Neutrophil (primary cell): ENCODE measurements around the gene METTL23.

Experiments used
- H3K27ac ChIP-seq: fragments of 200-600 bp; sonication (generic); 2 replicates; pipeline ENCODE4 v1.5.1; 2016; ENCODE audit warnings: mild to moderate bottlenecking, moderate library complexity
- H3K27me3 ChIP-seq: fragments of 200-600 bp; sonication (generic); 2 replicates; pipeline ENCODE4 v1.6.0; 2016; ENCODE audit warnings: mild to moderate bottlenecking
- H3K36me3 ChIP-seq: fragments of 200-600 bp; sonication (generic); 2 replicates; pipeline ENCODE4 v1.5.1; 2017
- H3K4me1 ChIP-seq, 2 experiments: fragments of 200-600 bp in 1 of 2; sonication (generic) in 1 of 2; 1 replicate in 1 of 2; 2 replicates in 1 of 2; pipeline versions ENCODE4 v1.5.1 to v1.6.1; 2013 to 2016; ENCODE audit warnings: low read depth in 1 of 2, low read length in 1 of 2, mild to moderate bottlenecking in 1 of 2, moderate library complexity in 1 of 2; ENCODE audit not compliant: control insufficient read depth in 1 of 2, insufficient read depth in 1 of 2
- H3K4me3 ChIP-seq, 2 experiments: fragments of 200-600 bp in 1 of 2; sonication (generic) in 1 of 2; 1 replicate in 1 of 2; 2 replicates in 1 of 2; pipeline ENCODE4 v1.5.1; 2013 to 2016; ENCODE audit warnings: low read depth in 1 of 2, low read length in 1 of 2, mild to moderate bottlenecking in 1 of 2, moderate library complexity in 1 of 2
- H3K9me3 ChIP-seq: fragments of 200-600 bp; sonication (generic); 2 replicates; pipeline ENCODE4 v1.5.1; 2016
- TF ChIP-seq, protein P1 (sequence below): fragments of 200-600 bp; sonication (generic); IDR thresholded peaks from 2 replicates; pipeline ENCODE4 v1.5.1; 2016; ENCODE audit warnings: antibody characterized with exemption

The METTL23 gene

DNA sequence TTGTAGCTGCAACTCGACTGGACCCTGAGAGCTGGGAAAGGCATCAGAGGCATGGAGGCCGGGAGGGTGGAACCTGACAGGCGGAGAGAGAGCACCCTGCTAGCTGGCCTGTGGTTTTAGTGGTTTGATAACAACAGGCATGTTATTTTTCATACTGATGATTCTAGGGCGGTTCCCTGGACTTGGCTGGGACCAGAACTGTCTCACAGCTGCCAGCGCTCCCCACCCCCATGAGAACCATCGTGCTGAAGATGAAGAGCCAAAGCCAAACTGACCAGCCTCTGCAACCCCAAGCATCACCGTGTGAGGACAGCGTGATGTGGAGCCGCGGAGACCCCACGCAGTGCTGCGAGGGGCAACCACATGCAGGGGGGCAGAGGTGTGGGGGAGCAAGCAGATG is 44.3 kb upstream of the METTL23 start:
- peaks cover 7 to 11% of the 10 kb centered on the region in 2 experiments for H3K4me1 ChIP-seq
- H3K27me3 ChIP-seq, result no peaks in the 10 kb centered on the region
- no peak overlapping the region for H3K27ac ChIP-seq
- H3K9me3 ChIP-seq, result no peaks in the 10 kb centered on the region
- H3K36me3 ChIP-seq, result no peaks in the 10 kb centered on the region
- TF ChIP-seq, protein P1, sequence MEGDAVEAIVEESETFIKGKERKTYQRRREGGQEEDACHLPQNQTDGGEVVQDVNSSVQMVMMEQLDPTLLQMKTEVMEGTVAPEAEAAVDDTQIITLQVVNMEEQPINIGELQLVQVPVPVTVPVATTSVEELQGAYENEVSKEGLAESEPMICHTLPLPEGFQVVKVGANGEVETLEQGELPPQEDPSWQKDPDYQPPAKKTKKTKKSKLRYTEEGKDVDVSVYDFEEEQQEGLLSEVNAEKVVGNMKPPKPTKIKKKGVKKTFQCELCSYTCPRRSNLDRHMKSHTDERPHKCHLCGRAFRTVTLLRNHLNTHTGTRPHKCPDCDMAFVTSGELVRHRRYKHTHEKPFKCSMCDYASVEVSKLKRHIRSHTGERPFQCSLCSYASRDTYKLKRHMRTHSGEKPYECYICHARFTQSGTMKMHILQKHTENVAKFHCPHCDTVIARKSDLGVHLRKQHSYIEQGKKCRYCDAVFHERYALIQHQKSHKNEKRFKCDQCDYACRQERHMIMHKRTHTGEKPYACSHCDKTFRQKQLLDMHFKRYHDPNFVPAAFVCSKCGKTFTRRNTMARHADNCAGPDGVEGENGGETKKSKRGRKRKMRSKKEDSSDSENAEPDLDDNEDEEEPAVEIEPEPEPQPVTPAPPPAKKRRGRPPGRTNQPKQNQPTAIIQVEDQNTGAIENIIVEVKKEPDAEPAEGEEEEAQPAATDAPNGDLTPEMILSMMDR, result no peak
- H3K4me3 ChIP-seq, result no peak overlapping the region

- H3K36me3 ChIP-seq, result no peaks in the 10 kb centered on the region
- H3K27ac ChIP-seq, result no peak overlapping the region
- no peak overlapping the region for H3K4me3 ChIP-seq
- TF ChIP-seq, protein P1, result no peak
- H3K4me1 ChIP-seq, result peaks cover 7 to 11% of the 10 kb centered on the region in 2 experiments
- no peaks in the 10 kb centered on the region for H3K27me3 ChIP-seq
- H3K9me3 ChIP-seq, result no peaks in the 10 kb centered on the region
These were observed 43.5 kb upstream of the METTL23 start for GRCh38 chr17:76683011-76683755.

GRCh38 chr17:76683921-76684745 is 42.5 kb upstream of the METTL23 start:
- Histone ChIP-seq H3K36me3 (no peaks in the 10 kb centered on the region), H3K27ac (no peak overlapping the region), H3K27me3 (no peaks in the 10 kb centered on the region), H3K4me1 (peaks cover 3 to 4% of the 10 kb centered on the region in 2 experiments), H3K4me3 (no peak overlapping the region), H3K9me3 (no peaks in the 10 kb centered on the region)
- TF ChIP-seq, protein P1, result no peak

DNA sequence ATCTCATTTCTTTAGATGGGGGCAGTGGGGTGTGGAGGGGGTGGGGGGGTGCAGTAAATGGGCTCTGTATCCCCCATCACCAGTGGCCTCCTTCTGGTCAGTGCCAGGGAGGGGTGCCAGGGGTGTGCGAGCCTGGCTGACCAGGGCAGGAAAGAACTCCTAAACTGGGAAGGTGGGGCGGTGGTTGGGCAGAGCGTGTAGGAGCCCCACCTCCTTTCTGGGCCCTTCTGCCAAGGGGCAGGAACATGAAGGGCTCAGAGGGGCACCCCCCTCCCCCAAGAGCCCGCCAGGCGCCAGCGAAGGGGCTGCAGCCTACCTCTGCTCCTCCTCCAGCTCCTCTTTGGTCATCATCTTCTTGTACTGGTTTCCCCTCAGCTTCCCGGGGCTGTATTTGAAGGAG is 41.9 kb upstream of the METTL23 start:
- no peaks in the 10 kb centered on the region for H3K4me1 ChIP-seq
- H3K4me3 ChIP-seq, result no peak overlapping the region
- H3K27ac ChIP-seq, result no peak overlapping the region
- H3K9me3 ChIP-seq, result no peaks in the 10 kb centered on the region
- H3K27me3 ChIP-seq, result no peaks in the 10 kb centered on the region
- TF ChIP-seq, protein P1, result no peak
- H3K36me3 ChIP-seq, result no peaks in the 10 kb centered on the region

- Histone ChIP-seq H3K27me3 (no peaks in the 10 kb centered on the region), H3K9me3 (no peaks in the 10 kb centered on the region), H3K4me3 (no peak overlapping the region), H3K4me1 (no peaks in the 10 kb centered on the region), H3K27ac (no peak overlapping the region), H3K36me3 (no peaks in the 10 kb centered on the region)
- TF ChIP-seq, protein P1, result no peak
These were observed 41.3 kb upstream of the METTL23 start for GRCh38 chr17:76685366-76685765.
